ENCODE results near the gene LRRC47.
A peak's percentile ranks its signal among the peaks of the same experiment; 100 is the strongest.

LRRC47 gene

GRCh38 chr1:3796215-3797061 lies at the start of gene LRRC47:
Gene LRRC47, minus strand, starts transcription at chr1:3796498. Its CDS starts 22 bp downstream, at chr1:3796476.
- Histone ChIP-seq H3K27ac (ENCODE audit: low read length) (peak within 1 kb of the TSS; percentile 25), H3K4me3 (ENCODE audit: low read depth in 1 of 2, low read length in 2 of 2) (peak within 1 kb of the TSS; percentile 80 to 93), H3K4me1 (ENCODE audit: control insufficient read depth in 1 of 2, insufficient read depth in 2 of 2, low read length in 2 of 2) (peaks cover 8 to 37% of the 10 kb centered on the region in 2 donors), H3K9me3 (ENCODE audit: control insufficient read depth in 1 of 2, low read length in 2 of 2) (no peaks in the 10 kb centered on the region), H3K36me3 (ENCODE audit: control insufficient read depth in 1 of 2, insufficient read depth in 2 of 2, low read length in 2 of 2) (no peaks in the 10 kb centered on the region), H3K27me3 (ENCODE audit: low read depth, low read length) (peaks cover 3% of the 10 kb centered on the region)

- H3K4me1 ChIP-seq (ENCODE audit: control insufficient read depth in 1 of 2, insufficient read depth in 2 of 2, low read length in 2 of 2): no peaks in the 10 kb centered on the region
- peaks cover 26 to 78% of the 10 kb centered on the region in 2 donors for H3K36me3 ChIP-seq (ENCODE audit: control insufficient read depth in 1 of 2, insufficient read depth in 2 of 2, low read length in 2 of 2)
- no peak overlapping the region for H3K4me3 ChIP-seq (ENCODE audit: low read depth in 1 of 2, low read length in 2 of 2)
- no peak overlapping the region for H3K27ac ChIP-seq (ENCODE audit: low read length)
- H3K27me3 ChIP-seq (ENCODE audit: low read depth, low read length): no peaks in the 10 kb centered on the region
- no peaks in the 10 kb centered on the region for H3K9me3 ChIP-seq (ENCODE audit: control insufficient read depth in 1 of 2, low read length in 2 of 2)
Observed at GRCh38 chr1:3842912-3843311, 46.6 kb upstream of the LRRC47 start.

- peaks cover 37 to 78% of the 10 kb centered on the region in 2 donors for H3K36me3 ChIP-seq (ENCODE audit: control insufficient read depth in 1 of 2, insufficient read depth in 2 of 2, low read length in 2 of 2)
Observed at GRCh38 chr1:3841491-3841890, 45.2 kb upstream of the LRRC47 start.

GRCh38 chr1:3838788-3839187 lies 42.5 kb upstream of the LRRC47 start:
- Histone ChIP-seq H3K36me3 (ENCODE audit: control insufficient read depth in 1 of 2, insufficient read depth in 2 of 2, low read length in 2 of 2) (peaks cover 50 to 81% of the 10 kb centered on the region in 2 donors), H3K27ac (ENCODE audit: low read length) (no peak overlapping the region), H3K27me3 (ENCODE audit: low read depth, low read length) (no peaks in the 10 kb centered on the region), H3K4me1 (ENCODE audit: control insufficient read depth in 1 of 2, insufficient read depth in 2 of 2, low read length in 2 of 2) (no peaks in the 10 kb centered on the region), H3K4me3 (ENCODE audit: low read depth in 1 of 2, low read length in 2 of 2) (no peak overlapping the region), H3K9me3 (ENCODE audit: control insufficient read depth in 1 of 2, low read length in 2 of 2) (peaks cover 0 to 5% of the 10 kb centered on the region in 2 donors)

More at GRCh38 chr1:3841491-3841890, 45.2 kb upstream of the LRRC47 start:
- no peaks in the 10 kb centered on the region for H3K27me3 ChIP-seq (ENCODE audit: low read depth, low read length)
- H3K27ac ChIP-seq (ENCODE audit: low read length): no peak overlapping the region
- no peak overlapping the region for H3K4me3 ChIP-seq (ENCODE audit: low read depth in 1 of 2, low read length in 2 of 2)
- peaks cover 0 to 5% of the 10 kb centered on the region in 2 donors for H3K9me3 ChIP-seq (ENCODE audit: control insufficient read depth in 1 of 2, low read length in 2 of 2)
- no peaks in the 10 kb centered on the region for H3K4me1 ChIP-seq (ENCODE audit: control insufficient read depth in 1 of 2, insufficient read depth in 2 of 2, low read length in 2 of 2)

- H3K4me3 ChIP-seq (ENCODE audit: low read depth in 1 of 2, low read length in 2 of 2): no peak overlapping the region
- no peak overlapping the region for H3K27ac ChIP-seq (ENCODE audit: low read length)
- peaks cover 54 to 85% of the 10 kb centered on the region in 2 donors for H3K36me3 ChIP-seq (ENCODE audit: control insufficient read depth in 1 of 2, insufficient read depth in 2 of 2, low read length in 2 of 2)
- H3K4me1 ChIP-seq (ENCODE audit: control insufficient read depth in 1 of 2, insufficient read depth in 2 of 2, low read length in 2 of 2): no peaks in the 10 kb centered on the region
- H3K27me3 ChIP-seq (ENCODE audit: low read depth, low read length): no peaks in the 10 kb centered on the region
- H3K9me3 ChIP-seq (ENCODE audit: control insufficient read depth in 1 of 2, low read length in 2 of 2): peaks cover 0 to 5% of the 10 kb centered on the region in 2 donors
Observed at GRCh38 chr1:3837685-3838084, 41.4 kb upstream of the LRRC47 start.

- H3K27ac ChIP-seq (ENCODE audit: low read length): no peak overlapping the region
- peaks cover 58 to 86% of the 10 kb centered on the region in 2 donors for H3K36me3 ChIP-seq (ENCODE audit: control insufficient read depth in 1 of 2, insufficient read depth in 2 of 2, low read length in 2 of 2)
- H3K4me3 ChIP-seq (ENCODE audit: low read depth in 1 of 2, low read length in 2 of 2): no peak overlapping the region
- H3K4me1 ChIP-seq (ENCODE audit: control insufficient read depth in 1 of 2, insufficient read depth in 2 of 2, low read length in 2 of 2): no peaks in the 10 kb centered on the region
- H3K9me3 ChIP-seq (ENCODE audit: control insufficient read depth in 1 of 2, low read length in 2 of 2): peaks cover 0 to 5% of the 10 kb centered on the region in 2 donors
- no peaks in the 10 kb centered on the region for H3K27me3 ChIP-seq (ENCODE audit: low read depth, low read length)
Observed at GRCh38 chr1:3837200-3837599, 40.9 kb upstream of the LRRC47 start.

GRCh38 chr1:3836421-3836820 lies 40.1 kb upstream of the LRRC47 start:
- Histone ChIP-seq H3K4me3 (ENCODE audit: low read depth in 1 of 2, low read length in 2 of 2) (no peak overlapping the region), H3K9me3 (ENCODE audit: control insufficient read depth in 1 of 2, low read length in 2 of 2) (peaks cover 0 to 5% of the 10 kb centered on the region in 2 donors), H3K27me3 (ENCODE audit: low read depth, low read length) (no peaks in the 10 kb centered on the region), H3K4me1 (ENCODE audit: control insufficient read depth in 1 of 2, insufficient read depth in 2 of 2, low read length in 2 of 2) (no peaks in the 10 kb centered on the region), H3K36me3 (ENCODE audit: control insufficient read depth in 1 of 2, insufficient read depth in 2 of 2, low read length in 2 of 2) (peaks cover 64 to 88% of the 10 kb centered on the region in 2 donors), H3K27ac (ENCODE audit: low read length) (no peak overlapping the region)

- H3K4me1 ChIP-seq (ENCODE audit: control insufficient read depth in 1 of 2, insufficient read depth in 2 of 2, low read length in 2 of 2): no peaks in the 10 kb centered on the region
- H3K27ac ChIP-seq (ENCODE audit: low read length): no peak overlapping the region
- H3K9me3 ChIP-seq (ENCODE audit: control insufficient read depth in 1 of 2, low read length in 2 of 2): peaks cover 0 to 5% of the 10 kb centered on the region in 2 donors
- H3K4me3 ChIP-seq (ENCODE audit: low read depth in 1 of 2, low read length in 2 of 2): no peak overlapping the region
- peaks cover 61 to 91% of the 10 kb centered on the region in 2 donors for H3K36me3 ChIP-seq (ENCODE audit: control insufficient read depth in 1 of 2, insufficient read depth in 2 of 2, low read length in 2 of 2)
- H3K27me3 ChIP-seq (ENCODE audit: low read depth, low read length): no peaks in the 10 kb centered on the region
Observed at GRCh38 chr1:3834701-3835100, 38.4 kb upstream of the LRRC47 start.

- Histone ChIP-seq H3K36me3 (ENCODE audit: control insufficient read depth in 1 of 2, insufficient read depth in 2 of 2, low read length in 2 of 2) (peaks cover 62 to 90% of the 10 kb centered on the region in 2 donors), H3K4me3 (ENCODE audit: low read depth in 1 of 2, low read length in 2 of 2) (no peak overlapping the region), H3K27me3 (ENCODE audit: low read depth, low read length) (no peaks in the 10 kb centered on the region), H3K9me3 (ENCODE audit: control insufficient read depth in 1 of 2, low read length in 2 of 2) (no peaks in the 10 kb centered on the region), H3K27ac (ENCODE audit: low read length) (no peak overlapping the region), H3K4me1 (ENCODE audit: control insufficient read depth in 1 of 2, insufficient read depth in 2 of 2, low read length in 2 of 2) (no peaks in the 10 kb centered on the region)
Observed at GRCh38 chr1:3831689-3832088, 35.4 kb upstream of the LRRC47 start.

GRCh38 chr1:3828391-3828790 lies 32.1 kb upstream of the LRRC47 start:
- no peaks in the 10 kb centered on the region for H3K4me1 ChIP-seq (ENCODE audit: control insufficient read depth in 1 of 2, insufficient read depth in 2 of 2, low read length in 2 of 2)
- H3K4me3 ChIP-seq (ENCODE audit: low read depth in 1 of 2, low read length in 2 of 2): no peak overlapping the region
- H3K9me3 ChIP-seq (ENCODE audit: control insufficient read depth in 1 of 2, low read length in 2 of 2): no peaks in the 10 kb centered on the region
- H3K36me3 ChIP-seq (ENCODE audit: control insufficient read depth in 1 of 2, insufficient read depth in 2 of 2, low read length in 2 of 2): peaks cover 64 to 92% of the 10 kb centered on the region in 2 donors
- H3K27ac ChIP-seq (ENCODE audit: low read length): no peak overlapping the region
- H3K27me3 ChIP-seq (ENCODE audit: low read depth, low read length): no peaks in the 10 kb centered on the region

- Histone ChIP-seq H3K27ac (ENCODE audit: low read length) (no peak overlapping the region), H3K36me3 (ENCODE audit: control insufficient read depth in 1 of 2, insufficient read depth in 2 of 2, low read length in 2 of 2) (peaks cover 70 to 93% of the 10 kb centered on the region in 2 donors)
Observed at GRCh38 chr1:3827813-3828307, 31.6 kb upstream of the LRRC47 start.

More at GRCh38 chr1:3827813-3828307, 31.6 kb upstream of the LRRC47 start:
- H3K4me3 ChIP-seq (ENCODE audit: low read depth in 1 of 2, low read length in 2 of 2): no peak overlapping the region
- H3K9me3 ChIP-seq (ENCODE audit: control insufficient read depth in 1 of 2, low read length in 2 of 2): no peaks in the 10 kb centered on the region
- H3K27me3 ChIP-seq (ENCODE audit: low read depth, low read length): no peaks in the 10 kb centered on the region
- no peaks in the 10 kb centered on the region for H3K4me1 ChIP-seq (ENCODE audit: control insufficient read depth in 1 of 2, insufficient read depth in 2 of 2, low read length in 2 of 2)
